H9 (cell line): ENCODE data around the gene PBX4. TPM values are rescaled to one million over a fixed set of nuclear protein-coding genes. Genes with fewer than 3 reads are reported as not detected.

Experiments
- DNase-seq: peaks from one replicate; pipeline ENCODE4 v3.0.0-alpha.2; 2017
- H2AFZ ChIP-seq: one replicate; pipeline ENCODE4 v1.6.1; 2013; ENCODE audit warnings: mild to moderate bottlenecking, low read length, control low read depth, moderate library complexity
- H2AK5ac ChIP-seq: 2 replicates; pipeline ENCODE4 v1.6.1; 2013; ENCODE audit warnings: low read length, control low read depth, mixed read lengths; ENCODE audit not compliant: insufficient read length
- H2BK120ac ChIP-seq: one replicate; pipeline ENCODE4 v1.6.1; 2013; ENCODE audit warnings: low read depth, mild to moderate bottlenecking, low read length, control low read depth, inconsistent platforms; ENCODE audit not compliant: poor library complexity, severe bottlenecking
- H2BK12ac ChIP-seq: 2 replicates; pipeline ENCODE4 v1.6.1; 2013; ENCODE audit warnings: low read length, control low read depth, mixed read lengths, low read depth; ENCODE audit not compliant: insufficient read length
- H2BK15ac ChIP-seq: 2 replicates; pipeline ENCODE4 v1.6.1; 2013; ENCODE audit warnings: low read depth, low read length, control low read depth
- H2BK20ac ChIP-seq: one replicate; pipeline ENCODE4 v1.6.1; 2013; ENCODE audit warnings: low read depth, mild to moderate bottlenecking, low read length, control low read depth, inconsistent platforms; ENCODE audit not compliant: poor library complexity, severe bottlenecking
- H2BK5ac ChIP-seq: 2 replicates; pipeline ENCODE4 v1.6.1; 2013; ENCODE audit warnings: low read length, control low read depth, mixed read lengths; ENCODE audit not compliant: insufficient read length
- H3K14ac ChIP-seq: 2 replicates; pipeline ENCODE4 v1.6.1; 2013; ENCODE audit warnings: low read length, control low read depth; ENCODE audit not compliant: insufficient read depth
- H3K18ac ChIP-seq: 2 replicates; pipeline ENCODE4 v1.6.1; 2013; ENCODE audit warnings: low read depth, mild to moderate bottlenecking, mixed read lengths, low read length, control low read depth; ENCODE audit not compliant: insufficient read length
- H3K23ac ChIP-seq: 2 replicates; pipeline ENCODE4 v1.6.1; 2013; ENCODE audit warnings: low read length, control low read depth, mixed read lengths, low read depth; ENCODE audit not compliant: insufficient read length
- H3K23me2 ChIP-seq: 2 replicates; pipeline ENCODE4 v1.6.1; 2013; ENCODE audit warnings: low read depth, mild to moderate bottlenecking, mixed read lengths, low read length, control low read depth; ENCODE audit not compliant: insufficient read length, poor library complexity, severe bottlenecking
- H3K27ac ChIP-seq: 2 replicates; pipeline ENCODE4 v1.5.1; 2013; ENCODE audit warnings: low read length, control low read depth, mixed read lengths, low read depth; ENCODE audit not compliant: insufficient read length
- H3K27me3 ChIP-seq: 2 replicates; pipeline ENCODE4 v1.6.1; 2013; ENCODE audit warnings: low read length, control low read depth, inconsistent platforms; ENCODE audit not compliant: insufficient read depth
- H3K4ac ChIP-seq: 2 replicates; pipeline ENCODE4 v1.6.1; 2013; ENCODE audit warnings: low read depth, mild to moderate bottlenecking, control low read depth, inconsistent platforms, low read length, moderate library complexity
- H3K4me1 ChIP-seq: 2 replicates; pipeline ENCODE4 v1.6.1; 2013; ENCODE audit warnings: low read length, control low read depth, inconsistent platforms; ENCODE audit not compliant: insufficient read depth
- H3K4me2 ChIP-seq: 2 replicates; pipeline ENCODE4 v1.6.1; 2013; ENCODE audit warnings: low read length, control low read depth, mixed read lengths; ENCODE audit not compliant: insufficient read length, insufficient read depth
- H3K56ac ChIP-seq: 2 replicates; pipeline ENCODE4 v1.6.1; 2013; ENCODE audit warnings: low read depth, mild to moderate bottlenecking, mixed read lengths, low read length, control low read depth; ENCODE audit not compliant: insufficient read length
- H3K79me1 ChIP-seq: 2 replicates; pipeline ENCODE4 v1.6.1; 2013; ENCODE audit warnings: low read depth, mild to moderate bottlenecking, moderate library complexity, low read length, control low read depth, inconsistent platforms; ENCODE audit not compliant: insufficient read depth, poor library complexity, severe bottlenecking
- H3K79me2 ChIP-seq: 2 replicates; pipeline ENCODE4 v1.6.1; 2013; ENCODE audit warnings: low read length, control low read depth, inconsistent platforms; ENCODE audit not compliant: insufficient read depth
- H3K9ac ChIP-seq: 2 replicates; pipeline ENCODE4 v1.6.1; 2013; ENCODE audit warnings: low read length, control low read depth, mixed read lengths; ENCODE audit not compliant: insufficient read length; ENCODE audit errors: extremely low read depth
- H3K9me3 ChIP-seq: one replicate; pipeline ENCODE4 v1.6.1; 2013; ENCODE audit warnings: low read depth, low read length, inconsistent platforms; ENCODE audit not compliant: control insufficient read depth
- H3T11ph ChIP-seq: one replicate; pipeline ENCODE4 v1.6.1; 2013; ENCODE audit warnings: mild to moderate bottlenecking, low read length, control low read depth, inconsistent platforms
- H4K20me1 ChIP-seq: one replicate; pipeline ENCODE4 v1.6.1; 2013; ENCODE audit not compliant: control insufficient read depth, insufficient read length, insufficient read depth
- H4K5ac ChIP-seq: 2 replicates; pipeline ENCODE4 v1.6.1; 2013; ENCODE audit warnings: low read depth, mild to moderate bottlenecking, mixed read lengths, low read length, control low read depth; ENCODE audit not compliant: insufficient read length
- H4K8ac ChIP-seq: replicated peaks from 2 replicates; pipeline ENCODE4 v1.6.1; 2013; ENCODE audit warnings: low read length, control low read depth, mixed read lengths, low read depth; ENCODE audit not compliant: insufficient read length
- H4K91ac ChIP-seq: 2 replicates; pipeline ENCODE4 v1.6.1; 2013; ENCODE audit warnings: low read depth, mild to moderate bottlenecking, moderate library complexity, mixed read lengths, low read length, control low read depth; ENCODE audit not compliant: insufficient read length
- H3K27ac Mint-ChIP-seq, 3 experiments: 2 replicates in 2 of 3; 3 replicates in 1 of 3; pipeline ENCODE4 v1.8.0; 2020 to 2021; ENCODE audit warnings: mixed read lengths in 3 of 3, mild to moderate bottlenecking in 1 of 3, moderate library complexity in 1 of 3
- H3K27me3 Mint-ChIP-seq: 2 replicates; pipeline ENCODE4 v1.8.0; 2021; ENCODE audit warnings: low read depth, mild to moderate bottlenecking, moderate library complexity, mixed read lengths
- H3K36me3 Mint-ChIP-seq, 3 experiments: 2 replicates in 2 of 3; 3 replicates in 1 of 3; pipeline ENCODE4 v1.8.0; 2020 to 2021; ENCODE audit warnings: low read depth in 3 of 3, mixed read lengths in 3 of 3; ENCODE audit not compliant: insufficient read depth in 1 of 3
- H3K4me1 Mint-ChIP-seq, 2 experiments: 2 replicates each; pipeline ENCODE4 v1.8.0; 2020; ENCODE audit warnings: mixed read lengths in 2 of 2
- H3K4me3 Mint-ChIP-seq, 2 experiments: 2 replicates in 1 of 2; 3 replicates in 1 of 2; pipeline ENCODE4 v1.8.0; 2020 to 2021; ENCODE audit warnings: mild to moderate bottlenecking in 2 of 2, mixed read lengths in 2 of 2, moderate library complexity in 1 of 2
- H3K9me3 Mint-ChIP-seq, 2 experiments: 2 replicates in 1 of 2; 3 replicates in 1 of 2; pipeline ENCODE4 v1.8.0; 2020; ENCODE audit warnings: mild to moderate bottlenecking in 2 of 2, mixed read lengths in 2 of 2, moderate library complexity in 1 of 2
- WGBS: extraction: QIAGEN DNeasy Blood & Tissue Kit; methylation state at CpG from one replicate; pipeline ENCODE4 v1.1.7; 2013; ENCODE audit warnings: missing lambda C conversion rate, low lambda C conversion rate, mixed read lengths; ENCODE audit not compliant: insufficient read length; ENCODE audit errors: extremely low coverage; 5-methylcytosine and 5-hydroxymethylcytosine counted together
- total RNA-seq: library from RNA; stranded (reverse); gene quantifications from 2 replicates; pipeline ENCODE4 v1.2.1, GENCODE V29; 2021
- TF ChIP-seq, protein P1 (sequence below): fragments of 200-600 bp; sonication (generic); conservative IDR thresholded peaks from 3 replicates; pipeline ENCODE4 v1.8.0; 2021; ENCODE audit warnings: antibody characterized with exemption, mild to moderate bottlenecking

PBX4 gene
- total RNA-seq, 1 experiment from 2014 or later, result 3.3 TPM

- peak; percentile 84 for DNase-seq
- Histone ChIP-seq H4K8ac (no peak overlapping the region), H2AK5ac (no peak overlapping the region), H2AFZ (no peak overlapping the region), H3K23me2 (no peaks in the 10 kb centered on the region), H2BK20ac (no peak overlapping the region), H3K14ac (no peak overlapping the region; the same call in 1 of the 2 replicates), H3K9me3 (no peaks in the 10 kb centered on the region), H2BK120ac (no peak overlapping the region), H4K20me1 (peaks cover 3% of the 10 kb centered on the region), H3K4me2 (no peak overlapping the region), H2BK5ac (no peak overlapping the region), H3K4ac (no peak overlapping the region), H3K79me1 (no peaks in the 10 kb centered on the region), H3K27me3 (no peaks in the 10 kb centered on the region), H3K18ac (no peak overlapping the region), H2BK15ac (no peak overlapping the region), H3K4me1 (no peaks in the 10 kb centered on the region), H4K5ac (no peak overlapping the region), H3K27ac (no peak overlapping the region), H3K79me2 (no peaks in the 10 kb centered on the region), H3K56ac (no peak overlapping the region), H2BK12ac (no peak overlapping the region), H4K91ac (no peak overlapping the region), H3T11ph (no peak overlapping the region), H3K9ac (no peak overlapping the region), H3K23ac (no peak overlapping the region)
- Mint-ChIP-seq H3K27me3 (peaks cover 11% of the 10 kb centered on the region), H3K4me1 (peaks cover 10 to 17% of the 10 kb centered on the region in 2 experiments), H3K9me3 (no peaks in the 10 kb centered on the region; a peak in 1 of 5 replicates), H3K27ac (peak overlapping the region in 1 of 3 experiments; percentile 34; a peak in 1 of 7 replicates), H3K4me3 (no peak overlapping the region; a peak in 1 of 5 replicates), H3K36me3 (peaks cover 11 to 41% (median 28%) of the 10 kb centered on the region in 3 experiments; a peak in 6 of 7 replicates)
- no CpG with 5 or more reads among the region's 48 CpGs for WGBS
- TF ChIP-seq, protein P1, sequence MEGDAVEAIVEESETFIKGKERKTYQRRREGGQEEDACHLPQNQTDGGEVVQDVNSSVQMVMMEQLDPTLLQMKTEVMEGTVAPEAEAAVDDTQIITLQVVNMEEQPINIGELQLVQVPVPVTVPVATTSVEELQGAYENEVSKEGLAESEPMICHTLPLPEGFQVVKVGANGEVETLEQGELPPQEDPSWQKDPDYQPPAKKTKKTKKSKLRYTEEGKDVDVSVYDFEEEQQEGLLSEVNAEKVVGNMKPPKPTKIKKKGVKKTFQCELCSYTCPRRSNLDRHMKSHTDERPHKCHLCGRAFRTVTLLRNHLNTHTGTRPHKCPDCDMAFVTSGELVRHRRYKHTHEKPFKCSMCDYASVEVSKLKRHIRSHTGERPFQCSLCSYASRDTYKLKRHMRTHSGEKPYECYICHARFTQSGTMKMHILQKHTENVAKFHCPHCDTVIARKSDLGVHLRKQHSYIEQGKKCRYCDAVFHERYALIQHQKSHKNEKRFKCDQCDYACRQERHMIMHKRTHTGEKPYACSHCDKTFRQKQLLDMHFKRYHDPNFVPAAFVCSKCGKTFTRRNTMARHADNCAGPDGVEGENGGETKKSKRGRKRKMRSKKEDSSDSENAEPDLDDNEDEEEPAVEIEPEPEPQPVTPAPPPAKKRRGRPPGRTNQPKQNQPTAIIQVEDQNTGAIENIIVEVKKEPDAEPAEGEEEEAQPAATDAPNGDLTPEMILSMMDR, result peak; percentile 98
Measured at GRCh38 chr19:19531951-19532805, 86.3 kb downstream of the PBX4 start.
